Erythroblast (primary cell): ENCODE measurements around the gene VPS37D.

ENCODE experiments used
- DNase-seq, 2 experiments: peaks; one replicate each; lab custom pipeline; 2025; lab: John Stamatoyannopoulos, UW
- GATA1 ChIP-seq: IDR thresholded peaks from 2 replicates; pipeline ENCODE4 v1.6.1; 2011; ENCODE audit warnings: low read depth, mild to moderate bottlenecking, control low read depth, low read length, moderate library complexity
- POLR2A ChIP-seq: IDR thresholded peaks from 2 replicates; pipeline ENCODE4 v1.6.1; 2011; ENCODE audit warnings: mild to moderate bottlenecking, low read length

Gene VPS37D

DNA sequence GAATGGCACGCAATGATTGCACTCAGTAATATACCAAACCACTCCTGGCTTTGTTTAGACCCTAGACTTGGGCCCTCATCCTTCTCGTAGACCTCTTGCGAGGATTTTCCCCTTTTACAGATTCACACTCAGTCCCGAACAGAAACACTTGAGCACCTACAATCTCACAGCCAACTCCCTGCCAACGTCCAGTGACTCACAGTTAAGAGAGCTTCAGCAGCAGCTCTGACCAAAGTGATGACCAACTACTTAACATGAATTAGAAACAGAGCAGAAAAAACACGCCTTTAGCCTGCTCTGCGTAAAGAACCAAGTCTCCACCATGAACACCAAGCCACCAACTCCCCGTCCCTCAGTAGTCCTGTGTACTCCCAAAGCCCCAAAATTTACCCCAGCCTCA, 13.4 kb downstream of the VPS37D start:
- TF ChIP-seq GATA1: no peak
- DNase-seq: no peak

DNA sequence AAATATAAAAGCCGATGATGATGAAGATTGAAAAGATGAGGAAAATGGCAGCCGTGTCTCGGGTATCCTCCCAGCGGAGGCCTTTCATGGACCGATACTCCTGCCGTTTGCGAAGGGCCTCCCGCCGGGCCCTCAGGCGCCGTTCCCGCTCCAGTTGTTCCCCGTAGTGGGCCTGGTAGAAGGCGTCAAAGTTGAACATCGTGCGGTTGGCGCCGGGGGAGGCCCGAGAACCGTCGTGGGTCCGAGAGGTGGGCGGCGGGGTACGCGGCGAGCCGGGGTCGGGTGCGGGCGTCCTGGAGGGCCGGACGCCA, 15.1 kb downstream of the VPS37D start:
- no peak for TF ChIP-seq POLR2A
- no peak for TF ChIP-seq GATA1
- DNase-seq: no peak

DNA sequence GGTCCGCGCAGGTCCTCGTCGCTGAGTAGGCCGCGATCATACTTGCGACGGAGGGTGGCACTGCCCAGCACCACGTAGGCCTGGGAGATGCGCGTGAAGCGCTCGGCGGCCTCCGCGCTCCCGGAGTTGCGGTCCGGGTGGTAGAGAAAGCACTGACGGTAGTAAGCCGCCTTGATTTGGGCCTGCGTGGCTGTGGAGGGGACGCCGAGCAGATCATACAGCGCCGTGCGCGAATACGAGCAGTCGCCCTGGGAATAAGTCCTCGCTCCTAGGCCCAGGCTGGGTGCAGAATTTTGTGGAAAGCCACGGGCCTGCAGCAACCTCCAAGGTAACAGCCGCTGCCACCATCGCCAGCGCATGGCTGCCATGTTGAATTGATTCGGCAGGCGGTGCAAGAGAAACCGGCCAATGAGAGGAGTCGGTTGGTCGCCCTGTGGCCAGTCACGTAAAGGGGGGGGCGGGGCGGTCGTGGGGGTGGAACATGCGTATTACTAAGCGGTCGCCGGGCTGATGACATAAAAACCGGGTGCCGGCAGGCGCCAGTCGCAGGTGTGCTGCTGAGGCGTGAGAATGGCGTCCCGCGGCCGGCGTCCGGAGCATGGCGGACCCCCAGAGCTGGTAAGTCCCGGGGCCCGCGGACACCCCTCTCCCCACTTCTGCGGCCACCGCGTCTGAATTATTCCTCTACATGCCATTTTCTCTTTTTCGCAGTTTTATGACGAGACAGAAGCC, 15.6 kb downstream of the VPS37D start, which contains the start of the genes BUD23 and DNAJC30:
Gene BUD23, plus strand, starts transcription at position 542 of the 732 bp plus-strand sequence. Its CDS starts 29 bp downstream, at position 571.
Gene DNAJC30, minus strand, starts transcription at position 398 of the 732 bp plus-strand sequence. Its CDS starts 30 bp downstream, at position 368.
- TF ChIP-seq POLR2A: peak; percentile 71
- TF ChIP-seq GATA1: no peak

DNA sequence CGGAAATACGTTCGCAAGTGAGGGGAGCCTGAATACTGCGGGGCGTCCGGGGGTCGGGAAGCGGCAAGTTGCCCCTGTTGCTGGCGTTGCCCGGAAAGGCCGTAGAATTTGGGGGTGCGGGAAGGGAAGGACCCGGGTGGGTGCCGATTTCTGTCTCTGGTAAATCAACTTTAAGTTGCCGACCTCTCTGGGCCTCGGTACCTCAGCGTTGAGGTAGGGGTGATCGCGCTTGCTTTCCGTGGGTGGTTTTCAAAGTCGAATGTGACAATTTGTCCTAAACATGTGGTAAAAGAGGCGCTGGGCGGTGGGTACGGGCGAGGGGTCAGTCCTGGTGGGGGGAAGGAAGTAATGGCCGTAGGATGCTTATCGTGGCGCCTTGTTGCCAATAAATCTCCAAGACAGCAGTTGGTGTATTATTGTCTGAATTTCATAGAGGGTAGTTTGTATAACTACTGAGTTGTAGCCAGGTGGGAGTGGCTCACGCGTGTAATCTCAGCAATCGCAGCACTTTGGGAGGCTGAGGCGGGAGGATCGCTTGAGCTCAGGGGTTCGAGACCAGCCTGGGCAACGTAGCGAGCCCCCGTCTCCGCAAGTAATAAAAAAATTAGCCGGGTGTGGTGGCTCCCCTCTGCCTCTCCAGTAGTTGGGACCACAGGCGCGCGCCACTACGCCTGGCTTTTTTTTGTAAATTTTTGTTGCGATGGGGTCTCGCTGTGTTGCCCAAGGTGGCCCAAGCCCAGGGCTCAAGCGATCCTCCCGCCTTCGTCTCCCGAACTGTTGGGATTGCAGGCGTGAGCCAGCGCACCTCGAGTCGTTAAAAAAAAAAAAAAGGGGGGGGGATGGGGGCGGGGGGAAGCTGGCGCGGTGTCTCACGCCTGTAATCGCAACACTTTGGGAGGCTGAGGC, 16.4 kb downstream of the VPS37D start:
- TF ChIP-seq POLR2A (peak; percentile 19), GATA1 (no peak)
- peak; percentile 62 to 70 for DNase-seq

More for the DNA sequence above, 15.6 kb downstream of the VPS37D start, which contains the start of the genes BUD23 and DNAJC30:
- peak; percentile 97 to 98 for DNase-seq

DNA sequence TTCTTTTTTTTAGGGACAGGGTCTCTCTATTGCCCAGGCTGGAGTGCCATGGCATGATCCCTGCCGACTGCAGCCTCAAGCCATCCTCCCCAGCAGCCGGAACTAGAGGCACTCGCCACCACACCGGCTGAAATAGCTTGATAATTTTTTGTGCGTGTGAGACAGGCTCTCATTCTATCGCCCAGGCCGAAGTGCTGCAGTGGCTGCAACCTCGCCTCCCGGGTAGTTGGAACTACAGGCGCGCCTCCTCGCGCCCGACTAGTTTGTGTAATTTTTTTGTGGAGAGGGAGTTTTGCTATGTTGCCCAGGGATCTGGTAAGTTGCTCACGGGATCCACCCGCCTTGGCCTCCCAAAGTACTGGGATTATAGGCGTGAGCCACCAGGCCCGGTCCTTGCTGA, 17.7 kb downstream of the VPS37D start:
- no peak for DNase-seq
- TF ChIP-seq POLR2A (no peak), GATA1 (no peak)

DNA sequence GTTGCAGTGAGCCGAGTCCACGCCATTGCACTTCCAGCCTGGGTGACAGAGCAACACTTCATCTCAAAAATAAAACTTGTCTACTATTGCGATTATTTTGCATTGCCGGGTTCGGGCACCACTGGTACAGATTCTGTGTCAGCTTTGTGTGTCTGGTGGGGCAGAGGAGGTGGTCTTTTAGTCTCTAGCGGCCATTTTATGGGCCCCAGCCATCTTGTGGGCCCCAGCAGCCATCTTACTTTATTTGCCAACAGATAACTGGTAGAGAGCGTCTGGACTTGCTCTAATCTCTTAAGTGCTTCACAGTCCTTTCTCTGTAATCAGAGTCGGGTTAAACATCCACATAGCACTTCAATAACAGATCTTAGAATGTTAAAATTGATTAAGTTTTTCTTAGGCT, 20.7 kb downstream of the VPS37D start:
- no peak for TF ChIP-seq GATA1
- no peak for TF ChIP-seq POLR2A
- no peak for DNase-seq

DNA sequence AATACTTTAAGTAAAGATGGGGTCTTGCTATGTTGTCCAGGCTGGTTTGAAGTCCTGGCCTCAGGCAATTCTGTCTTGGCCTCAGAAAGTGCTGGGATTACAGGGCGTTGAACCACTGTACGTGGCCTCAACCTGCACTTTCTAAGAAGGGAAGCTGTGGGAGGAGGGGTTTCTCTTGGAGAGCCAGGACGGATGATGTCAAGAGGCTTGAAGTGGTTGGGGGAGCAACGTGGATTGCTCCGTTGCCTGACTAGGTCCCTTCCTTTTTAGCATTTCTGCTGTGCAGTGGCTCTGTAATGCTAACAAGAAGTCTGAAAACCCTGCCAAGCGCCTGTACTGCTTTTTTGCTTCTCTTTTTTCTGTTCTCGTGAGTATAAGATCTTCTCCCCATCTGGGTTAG, 23.0 kb downstream of the VPS37D start:
- DNase-seq: no peak
- TF ChIP-seq POLR2A (no peak), GATA1 (no peak)

DNA sequence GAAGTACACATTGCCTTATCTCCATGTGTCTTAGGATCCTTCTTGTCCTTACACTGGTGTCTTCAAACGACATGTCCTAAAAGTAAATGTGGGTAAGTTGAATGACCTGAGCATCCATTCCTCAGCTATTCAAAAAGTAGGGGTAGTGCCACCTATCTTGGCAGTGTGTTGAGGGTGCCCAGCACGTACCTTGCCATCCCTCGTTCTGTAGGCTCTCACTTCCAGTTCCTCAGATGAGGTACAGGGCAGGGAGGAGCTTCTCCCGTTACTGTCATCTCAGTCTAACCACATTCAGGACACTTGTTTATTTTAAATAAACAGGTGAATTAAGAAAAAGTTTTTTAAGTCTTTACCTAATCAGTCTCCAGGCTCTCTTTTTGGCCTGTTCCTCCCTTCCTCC, 28.7 kb downstream of the VPS37D start:
- DNase-seq: no peak
- TF ChIP-seq GATA1 (no peak), POLR2A (no peak)

DNA sequence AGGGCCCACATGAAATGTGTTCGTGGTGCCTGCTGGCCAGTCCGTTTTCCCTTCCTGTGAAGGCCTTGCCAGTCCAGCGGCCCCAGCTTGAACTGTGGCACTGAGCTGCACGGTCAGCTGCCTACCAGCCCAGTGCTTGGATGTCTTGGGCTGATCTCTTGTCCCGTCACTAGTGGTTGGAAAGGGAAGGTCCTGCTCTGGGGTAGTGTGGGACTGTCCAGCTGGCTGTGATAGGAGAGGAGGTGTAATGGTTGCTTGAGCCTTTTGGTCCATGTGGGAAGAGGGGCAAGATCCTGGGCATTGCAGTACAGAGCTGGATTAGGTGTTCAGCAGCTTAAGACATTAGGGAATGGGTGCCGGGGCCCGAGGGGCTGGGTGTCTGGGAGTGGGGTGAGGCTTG, 30.8 kb downstream of the VPS37D start:
- no peak for TF ChIP-seq GATA1
- TF ChIP-seq POLR2A: no peak
- no peak for DNase-seq

DNA sequence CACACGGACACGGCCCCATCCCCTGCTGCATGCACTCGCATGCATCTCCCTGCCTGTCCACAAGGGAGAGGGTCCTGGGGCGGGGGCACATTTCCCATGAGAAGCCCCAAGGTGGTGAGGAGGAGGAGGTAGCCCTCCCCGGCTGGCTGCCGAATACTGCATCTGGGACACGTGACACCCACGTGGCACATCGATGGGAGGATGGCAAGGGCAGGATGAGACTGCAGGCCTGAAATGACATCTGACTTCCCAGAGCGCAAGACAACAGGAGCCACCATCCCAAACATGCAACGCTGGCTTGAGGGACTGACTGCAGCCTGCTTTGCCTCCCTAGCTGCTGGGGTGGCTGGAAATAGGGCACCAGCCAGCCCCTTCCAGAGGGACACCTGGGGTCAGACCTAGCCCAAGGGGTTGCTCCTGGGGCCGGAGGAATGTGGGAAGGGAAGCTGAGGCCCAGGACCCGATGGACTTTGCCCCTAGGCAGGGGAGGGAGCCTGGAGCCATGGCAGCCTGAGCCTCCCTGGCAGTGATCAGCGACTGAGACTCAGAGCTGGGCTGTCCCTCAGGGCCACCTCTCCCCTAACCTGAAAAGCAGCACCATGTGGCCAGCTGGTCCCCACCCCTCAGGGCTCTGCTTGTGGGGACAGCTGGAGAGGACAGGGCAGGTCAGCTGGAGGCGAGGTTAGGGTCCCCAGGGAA, 31.9 kb downstream of the VPS37D start:
- no peak for DNase-seq
- TF ChIP-seq GATA1: no peak
- TF ChIP-seq POLR2A: no peak

DNA sequence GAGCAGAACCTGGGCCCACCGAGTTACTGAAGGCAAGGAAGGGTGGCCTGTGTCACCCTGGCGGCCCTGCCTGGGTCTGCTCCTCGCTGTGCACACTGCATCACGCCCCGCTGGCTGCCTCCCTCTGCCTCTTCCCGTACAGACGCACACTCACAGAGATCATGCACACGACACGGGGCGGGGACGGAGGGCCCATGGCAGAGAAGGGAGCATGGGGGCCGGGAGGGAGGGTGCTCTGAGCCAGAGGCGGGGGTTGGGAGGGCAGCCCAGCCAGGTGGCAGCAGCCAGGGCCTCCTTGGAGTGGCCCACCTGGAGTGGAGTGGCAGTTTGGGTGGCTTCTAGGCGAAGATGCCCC, 32.4 kb downstream of the VPS37D start:
- no peak for DNase-seq
- no peak for TF ChIP-seq POLR2A
- TF ChIP-seq GATA1: no peak

DNA sequence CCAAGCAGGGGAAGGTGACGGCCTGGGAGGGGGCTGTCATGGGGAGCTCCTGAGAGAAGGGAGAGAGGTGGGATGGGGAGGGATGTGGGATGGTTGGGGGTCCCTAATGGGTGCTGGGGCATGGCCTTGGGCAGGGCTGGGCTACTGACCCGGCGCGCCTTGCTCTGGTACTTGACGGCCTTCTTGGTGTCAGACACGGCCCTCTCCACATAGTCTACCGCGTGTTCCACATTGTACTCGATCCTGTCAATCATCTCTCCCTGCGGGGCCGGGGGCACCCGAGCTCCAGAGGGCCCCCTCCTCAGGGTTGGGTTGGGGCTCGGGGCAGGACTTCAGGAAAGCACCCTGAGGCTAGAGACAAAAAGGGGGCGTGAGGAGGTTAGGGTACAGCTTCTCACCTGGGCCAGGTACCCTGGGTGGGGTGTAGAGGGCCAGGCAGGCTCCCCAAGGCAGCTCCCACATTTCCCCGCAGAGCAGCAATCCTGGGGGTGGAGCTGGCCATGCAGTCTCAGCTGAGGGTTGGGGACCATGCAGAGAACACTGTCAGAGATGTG, 33.0 kb downstream of the VPS37D start:
- TF ChIP-seq GATA1 (no peak), POLR2A (no peak)
- no peak for DNase-seq

DNA sequence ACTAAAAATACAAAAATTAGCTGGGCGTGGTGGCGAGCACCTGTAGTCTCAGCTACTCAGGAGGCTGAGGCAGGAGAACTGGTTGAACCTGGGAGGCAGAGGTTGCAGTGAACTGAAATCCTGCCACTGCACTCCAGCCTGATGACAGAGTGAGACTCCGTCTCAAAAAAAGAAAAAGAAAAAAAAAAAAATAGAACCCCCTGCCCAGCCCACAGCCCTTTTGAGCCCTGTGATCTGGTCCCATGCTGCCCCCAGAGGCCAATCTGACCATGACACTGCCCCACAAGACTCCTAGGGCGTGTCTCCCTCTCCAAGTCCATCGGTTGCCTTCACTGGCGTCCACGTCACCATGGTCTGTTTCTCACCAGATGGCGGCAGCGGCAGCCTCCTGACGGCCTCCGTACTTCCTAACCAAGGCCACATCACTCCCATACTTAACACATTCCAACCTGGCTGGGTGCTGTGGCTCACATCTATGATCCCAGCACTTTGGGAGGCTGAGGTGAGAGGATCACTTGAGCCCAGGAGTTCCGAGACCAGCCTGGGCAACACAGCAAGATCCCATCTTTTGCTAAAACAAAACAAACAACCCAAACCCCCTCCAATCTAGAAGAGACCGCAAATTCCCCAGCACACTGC, 33.8 kb downstream of the VPS37D start:
- TF ChIP-seq POLR2A (no peak), GATA1 (no peak)
- peak; percentile 55 to 68 for DNase-seq

DNA sequence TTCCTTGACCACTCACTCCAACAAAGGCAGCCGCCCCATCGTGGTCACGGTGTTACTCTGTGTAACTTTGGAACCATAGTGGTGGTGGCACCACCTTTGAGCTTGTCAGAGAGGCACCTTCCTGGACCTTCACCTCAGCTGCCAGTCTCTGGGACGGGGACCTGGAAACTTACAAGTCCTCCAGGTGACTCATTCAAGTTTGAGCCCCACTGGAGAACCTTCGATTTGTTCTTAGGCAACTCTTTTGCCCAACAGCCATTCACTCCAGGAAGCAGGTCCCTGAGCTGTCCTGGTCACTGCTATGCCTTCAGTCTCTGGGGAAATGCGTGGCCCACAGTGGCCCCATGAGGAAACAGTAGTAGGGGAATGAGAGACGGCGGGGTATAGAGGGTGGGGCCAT, 34.6 kb downstream of the VPS37D start:
- no peak for DNase-seq
- TF ChIP-seq POLR2A: no peak
- no peak for TF ChIP-seq GATA1
